GM06990 (cell line): ENCODE results near the gene CMTM8.

Source experiments
- DNase-seq: peaks from one replicate; pipeline ENCODE4 v3.0.0-alpha.2; 2011; ENCODE audit not compliant: insufficient read length; ENCODE audit errors: extremely low read depth
- H3K27me3 ChIP-seq: replicated peaks from 2 replicates; pipeline ENCODE4 v1.6.0; 2011; ENCODE audit warnings: low read length; ENCODE audit not compliant: control insufficient read depth, insufficient read depth
- H3K36me3 ChIP-seq: 2 replicates; pipeline ENCODE4 v1.5.1; 2011; ENCODE audit warnings: low read length; ENCODE audit not compliant: control insufficient read depth, insufficient read depth
- H3K4me3 ChIP-seq: replicated peaks from 2 replicates; pipeline ENCODE4 v1.5.1; 2011; ENCODE audit warnings: low read depth, mild to moderate bottlenecking, control low read depth, low read length
- TF ChIP-seq, protein P1 (sequence below): IDR thresholded peaks from 2 replicates; pipeline ENCODE4 v1.5.1; 2011; ENCODE audit warnings: low read length, control low read depth, mild to moderate bottlenecking, inconsistent platforms; ENCODE audit not compliant: insufficient read depth, poor library complexity, severe bottlenecking

Gene CMTM8

DNA sequence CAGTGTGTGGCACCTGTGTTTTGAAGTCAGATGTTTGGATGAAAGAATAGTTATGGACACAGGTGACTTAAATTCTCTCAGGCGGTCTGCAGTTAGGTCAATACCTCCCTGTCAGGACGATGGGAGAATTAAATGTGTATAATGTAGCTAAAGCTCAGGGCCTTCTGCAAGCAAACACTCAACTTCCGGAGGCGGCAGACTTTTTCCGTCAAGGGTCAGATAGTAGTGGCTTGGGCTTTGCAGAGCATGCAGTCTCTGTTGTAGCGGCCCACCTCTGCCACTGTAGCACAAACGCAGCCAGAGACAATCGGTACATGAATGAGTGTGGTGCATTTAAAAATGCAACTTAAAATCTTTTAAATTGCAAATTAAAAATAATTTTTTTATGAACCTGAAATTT is 47.4 kb downstream of the CMTM8 start:
- Histone ChIP-seq H3K4me3 (no peak overlapping the region), H3K27me3 (no peaks in the 10 kb centered on the region), H3K36me3 (no peaks in the 10 kb centered on the region)
- DNase-seq: no peak
- TF ChIP-seq, protein P1, sequence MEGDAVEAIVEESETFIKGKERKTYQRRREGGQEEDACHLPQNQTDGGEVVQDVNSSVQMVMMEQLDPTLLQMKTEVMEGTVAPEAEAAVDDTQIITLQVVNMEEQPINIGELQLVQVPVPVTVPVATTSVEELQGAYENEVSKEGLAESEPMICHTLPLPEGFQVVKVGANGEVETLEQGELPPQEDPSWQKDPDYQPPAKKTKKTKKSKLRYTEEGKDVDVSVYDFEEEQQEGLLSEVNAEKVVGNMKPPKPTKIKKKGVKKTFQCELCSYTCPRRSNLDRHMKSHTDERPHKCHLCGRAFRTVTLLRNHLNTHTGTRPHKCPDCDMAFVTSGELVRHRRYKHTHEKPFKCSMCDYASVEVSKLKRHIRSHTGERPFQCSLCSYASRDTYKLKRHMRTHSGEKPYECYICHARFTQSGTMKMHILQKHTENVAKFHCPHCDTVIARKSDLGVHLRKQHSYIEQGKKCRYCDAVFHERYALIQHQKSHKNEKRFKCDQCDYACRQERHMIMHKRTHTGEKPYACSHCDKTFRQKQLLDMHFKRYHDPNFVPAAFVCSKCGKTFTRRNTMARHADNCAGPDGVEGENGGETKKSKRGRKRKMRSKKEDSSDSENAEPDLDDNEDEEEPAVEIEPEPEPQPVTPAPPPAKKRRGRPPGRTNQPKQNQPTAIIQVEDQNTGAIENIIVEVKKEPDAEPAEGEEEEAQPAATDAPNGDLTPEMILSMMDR: no peak

DNA sequence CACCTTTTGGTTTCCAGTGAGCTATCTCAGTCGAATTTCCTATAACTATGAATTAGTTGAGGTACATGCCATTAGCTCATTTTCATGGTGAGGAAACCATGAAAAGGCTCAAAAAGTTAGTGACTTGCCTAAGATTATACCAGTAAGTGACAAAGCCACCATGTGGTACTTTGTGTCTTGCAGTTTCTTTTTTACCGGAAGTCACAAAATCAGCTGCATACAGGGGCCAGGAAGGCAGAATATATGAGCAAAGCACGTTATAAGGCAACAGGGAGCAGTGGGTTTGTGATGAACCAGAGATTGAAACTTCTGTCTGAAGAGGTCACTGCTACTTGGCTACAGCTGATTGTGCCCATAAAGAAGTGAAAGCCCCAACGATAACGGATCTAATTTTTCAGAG is 50.3 kb downstream of the CMTM8 start:
- Histone ChIP-seq H3K36me3 (no peaks in the 10 kb centered on the region), H3K27me3 (no peaks in the 10 kb centered on the region), H3K4me3 (no peak overlapping the region)
- TF ChIP-seq, protein P1: no peak
- DNase-seq: no peak

DNA sequence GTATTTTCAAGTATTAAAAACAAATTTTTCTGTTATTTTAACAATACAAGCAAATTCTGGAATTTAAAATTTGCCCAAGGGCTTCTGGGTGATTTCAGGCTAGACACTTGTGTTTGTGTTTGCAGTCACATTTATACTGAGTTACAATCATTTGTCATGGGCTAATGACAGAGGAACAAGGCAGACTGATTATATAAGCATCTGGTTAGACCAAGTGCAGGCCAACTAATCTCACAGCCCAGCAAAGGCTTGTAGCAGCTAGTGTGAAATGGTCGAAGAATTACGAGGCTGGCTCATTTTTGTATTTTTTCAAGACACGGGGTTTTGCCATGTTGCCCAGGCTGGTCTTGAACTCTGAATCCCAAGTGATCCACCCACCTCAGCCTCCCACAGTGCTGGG is 52.1 kb downstream of the CMTM8 start:
- Histone ChIP-seq H3K4me3 (no peak overlapping the region), H3K36me3 (no peaks in the 10 kb centered on the region), H3K27me3 (no peaks in the 10 kb centered on the region)
- TF ChIP-seq, protein P1: no peak
- no peak for DNase-seq

DNA sequence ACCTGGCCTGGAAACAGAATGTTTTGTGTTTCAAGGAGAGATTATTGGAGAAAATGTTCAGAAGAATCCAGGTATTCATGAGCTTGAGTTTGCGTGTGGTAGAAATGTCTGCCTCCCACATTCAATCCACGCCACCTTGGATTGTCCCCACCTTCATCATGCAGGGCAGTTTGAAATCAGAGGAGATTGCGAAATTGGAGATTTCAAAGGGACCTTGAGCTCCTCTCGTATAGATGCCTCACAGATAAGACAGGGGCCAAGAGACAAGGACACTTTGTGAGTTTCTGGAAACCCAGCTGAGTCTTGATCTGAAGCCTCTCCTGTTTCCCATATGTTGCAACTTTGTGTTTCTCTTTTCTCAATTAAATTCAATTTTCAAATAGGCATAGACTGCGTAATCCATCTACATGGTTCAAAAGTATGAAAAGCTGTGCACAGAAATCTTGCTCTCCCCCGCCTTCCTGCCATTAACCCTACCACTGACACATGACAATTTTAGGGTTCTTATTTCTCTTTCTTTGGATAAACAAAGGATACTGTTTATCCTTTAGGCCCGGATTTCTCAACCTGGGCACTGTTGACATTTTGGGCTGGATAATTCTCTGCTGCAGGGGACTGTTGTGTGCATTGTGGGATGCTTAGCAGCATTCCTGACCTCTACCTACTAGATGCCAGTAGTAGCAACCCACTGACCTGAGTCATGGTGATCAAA is 53.8 kb downstream of the CMTM8 start:
- H3K27me3 ChIP-seq: no peaks in the 10 kb centered on the region
- H3K4me3 ChIP-seq: no peak overlapping the region
- H3K36me3 ChIP-seq: no peaks in the 10 kb centered on the region
- no peak for DNase-seq
- TF ChIP-seq, protein P1: no peak

DNA sequence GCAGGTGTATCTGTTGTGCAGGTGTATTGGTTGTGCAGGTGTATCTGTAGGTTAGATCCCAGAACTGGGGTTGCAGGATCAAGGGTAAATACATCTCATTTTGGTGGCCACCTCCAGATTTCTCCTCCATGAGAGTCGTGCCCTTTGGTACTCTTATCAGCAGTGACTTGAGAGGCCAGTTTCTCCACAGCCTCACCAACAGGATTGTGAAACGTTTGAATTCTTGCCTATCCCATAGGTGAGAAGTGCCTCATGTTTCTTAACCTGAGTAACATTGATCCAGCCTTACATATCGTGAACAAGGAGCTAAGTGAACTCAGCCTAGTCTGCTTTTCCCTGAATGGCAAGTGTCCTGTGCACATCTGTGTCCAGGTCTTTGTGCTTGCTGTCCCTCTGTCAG is 55.4 kb downstream of the CMTM8 start:
- Histone ChIP-seq H3K27me3 (no peaks in the 10 kb centered on the region), H3K36me3 (no peaks in the 10 kb centered on the region), H3K4me3 (no peak overlapping the region)
- no peak for DNase-seq
- TF ChIP-seq, protein P1: no peak
